OCI-LY1 (cell line): Measurements from ENCODE around the gene PRPSAP1.

Experiments
- H2AFZ ChIP-seq: fragments of 200-600 bp; sonication (generic), shearing (Covaris generic); 2 replicates; pipeline ENCODE4 v1.6.0; 2014; ENCODE audit warnings: antibody characterized with exemption, mild to moderate bottlenecking, low read length
- H3F3A ChIP-seq: fragments of 200-600 bp; sonication (generic), shearing (Covaris generic); 2 replicates; pipeline ENCODE4 v1.6.0; 2014; ENCODE audit warnings: mild to moderate bottlenecking, antibody characterized with exemption, low read length, moderate library complexity; ENCODE audit not compliant: insufficient read depth
- H3K27ac ChIP-seq: fragments of 200-600 bp; sonication (generic); 2 replicates; pipeline ENCODE4 v1.5.1; 2014; ENCODE audit warnings: low read length, mixed run types, mild to moderate bottlenecking, low read depth; ENCODE audit not compliant: poor library complexity, severe bottlenecking
- H3K27me3 ChIP-seq: fragments of 200-600 bp; sonication (generic); 2 replicates; pipeline ENCODE4 v1.6.0; 2014; ENCODE audit warnings: antibody characterized with exemption, mild to moderate bottlenecking, low read length, moderate library complexity; ENCODE audit not compliant: insufficient read depth
- H3K36me3 ChIP-seq: fragments of 200-600 bp; sonication (generic); 2 replicates; pipeline ENCODE4 v1.6.1; 2014; ENCODE audit warnings: mild to moderate bottlenecking, antibody characterized with exemption, low read length, moderate library complexity, mixed read lengths; ENCODE audit not compliant: insufficient read depth
- H3K4me1 ChIP-seq: fragments of 200-600 bp; sonication (generic); 2 replicates; pipeline ENCODE4 v1.5.1; 2014; ENCODE audit warnings: mild to moderate bottlenecking, low read length, moderate library complexity; ENCODE audit not compliant: insufficient read depth, severe bottlenecking
- H3K4me2 ChIP-seq: fragments of 200-600 bp; sonication (generic), shearing (Covaris generic); 2 replicates; pipeline ENCODE4 v1.6.1; 2014; ENCODE audit warnings: low read length
- H3K4me3 ChIP-seq: fragments of 200-600 bp; sonication (generic); 2 replicates; pipeline ENCODE4 v1.5.1; 2014; ENCODE audit warnings: low read length, low read depth, mild to moderate bottlenecking, mixed read lengths; ENCODE audit not compliant: poor library complexity, severe bottlenecking
- H3K79me2 ChIP-seq: fragments of 200-600 bp; shearing (Covaris generic); 2 replicates; pipeline ENCODE4 v1.6.1; 2016; ENCODE audit warnings: mixed run types, low read length, mixed read lengths; ENCODE audit not compliant: insufficient read depth
- H3K9ac ChIP-seq: fragments of 200-600 bp; sonication (generic), shearing (Covaris generic); 2 replicates; pipeline ENCODE4 v1.6.1; 2014; ENCODE audit warnings: mild to moderate bottlenecking, low read length, mixed read lengths
- H3K9me2 ChIP-seq: fragments of 200-600 bp; sonication (generic), shearing (Covaris generic); 2 replicates; pipeline ENCODE4 v1.6.1; 2014; ENCODE audit warnings: low read depth, mild to moderate bottlenecking, low read length, mixed read lengths
- H3K9me3 ChIP-seq: fragments of 200-600 bp; shearing (Covaris generic); 2 replicates; pipeline ENCODE4 v1.6.1; 2014; ENCODE audit warnings: low read length, mixed read lengths
- H4K20me1 ChIP-seq: fragments of 200-600 bp; sonication (generic), shearing (Covaris generic); 2 replicates; pipeline ENCODE4 v1.6.0; 2016; ENCODE audit warnings: mild to moderate bottlenecking, low read length; ENCODE audit not compliant: insufficient read depth
- CTCF ChIP-seq: fragments of 200-600 bp; sonication (generic), shearing (Covaris generic); IDR thresholded peaks from 2 replicates; pipeline ENCODE4 v1.5.1; 2017; ENCODE audit warnings: mild to moderate bottlenecking, antibody characterized with exemption, low read length, moderate library complexity, mixed read lengths
- EZH2 ChIP-seq: fragments of 200-600 bp; sonication (generic), shearing (Covaris generic); IDR thresholded peaks from 2 replicates; pipeline ENCODE4 v1.8.0; 2017; ENCODE audit warnings: borderline replicate concordance, mixed run types, mild to moderate bottlenecking, antibody characterized with exemption, low read length, moderate library complexity, mixed read lengths

The PRPSAP1 gene

DNA sequence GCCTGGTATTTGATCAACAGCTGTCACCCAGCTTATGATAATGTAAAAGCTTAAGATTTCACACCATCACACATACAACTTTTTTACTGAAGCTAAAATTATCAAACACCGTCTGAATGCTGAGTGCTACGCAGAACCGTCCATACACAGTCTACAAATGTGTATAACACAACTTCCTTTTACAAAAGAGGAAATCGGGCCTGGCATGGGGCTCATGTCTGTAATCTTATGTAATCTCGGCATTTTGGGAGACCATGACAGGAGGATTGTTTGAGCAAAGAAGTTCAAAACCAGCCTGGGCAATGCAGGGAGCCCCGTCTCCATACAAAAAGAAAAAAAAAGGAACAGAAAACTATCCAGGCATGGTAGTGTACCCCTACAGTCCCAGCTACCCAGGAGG, 26.0 kb downstream of the PRPSAP1 start:
- no peaks in the 10 kb centered on the region for H3K9me3 ChIP-seq
- H3K4me1 ChIP-seq, result no peaks in the 10 kb centered on the region
- no peaks in the 10 kb centered on the region for H4K20me1 ChIP-seq
- H3F3A ChIP-seq, result no peaks in the 10 kb centered on the region
- H3K9ac ChIP-seq, result no peak overlapping the region
- TF ChIP-seq CTCF (no peak), EZH2 (no peak)
- H3K36me3 ChIP-seq, result peaks cover 70% of the 10 kb centered on the region
- H2AFZ ChIP-seq, result no peak overlapping the region
- H3K79me2 ChIP-seq, result no peaks in the 10 kb centered on the region
- no peak overlapping the region for H3K4me2 ChIP-seq
- no peaks in the 10 kb centered on the region for H3K9me2 ChIP-seq
- no peak overlapping the region for H3K27ac ChIP-seq
- H3K27me3 ChIP-seq, result no peaks in the 10 kb centered on the region
- H3K4me3 ChIP-seq, result no peak overlapping the region

DNA sequence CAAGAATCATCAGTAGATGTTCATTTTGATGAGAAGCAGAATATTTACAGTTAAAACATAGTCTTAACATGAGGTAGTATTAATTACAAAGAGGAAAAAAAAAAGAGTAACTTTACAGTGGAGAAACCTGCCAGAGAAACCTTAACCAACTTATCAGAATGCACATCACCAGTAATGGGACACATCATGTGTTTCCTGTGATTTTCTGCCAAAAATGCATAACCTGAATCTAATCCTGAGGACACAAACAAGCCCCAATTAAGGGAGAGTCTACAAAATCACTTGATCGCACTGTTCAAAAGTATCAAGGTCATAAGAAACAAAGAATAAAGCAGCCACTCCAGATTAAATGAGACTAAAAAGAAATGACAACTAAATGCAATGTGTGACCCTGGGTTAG, 27.4 kb downstream of the PRPSAP1 start:
- Histone ChIP-seq H3K36me3 (peaks cover 74% of the 10 kb centered on the region), H3K9me3 (no peaks in the 10 kb centered on the region), H3K27ac (no peak overlapping the region), H3K9ac (no peak overlapping the region), H3K4me2 (no peak overlapping the region), H3K4me3 (no peak overlapping the region), H3K4me1 (no peaks in the 10 kb centered on the region), H3K79me2 (no peaks in the 10 kb centered on the region), H2AFZ (no peak overlapping the region), H3F3A (no peaks in the 10 kb centered on the region), H3K27me3 (no peaks in the 10 kb centered on the region), H4K20me1 (no peaks in the 10 kb centered on the region), H3K9me2 (no peaks in the 10 kb centered on the region)
- TF ChIP-seq EZH2 (no peak), CTCF (no peak)

- Histone ChIP-seq H3K36me3 (peaks cover 52% of the 10 kb centered on the region), H3K27ac (no peak overlapping the region), H3K4me3 (no peak overlapping the region), H4K20me1 (no peaks in the 10 kb centered on the region), H3K9me3 (no peaks in the 10 kb centered on the region), H3K4me1 (no peaks in the 10 kb centered on the region), H3K9me2 (no peaks in the 10 kb centered on the region), H3K27me3 (no peaks in the 10 kb centered on the region), H3K79me2 (no peaks in the 10 kb centered on the region), H3F3A (no peaks in the 10 kb centered on the region), H2AFZ (no peak overlapping the region), H3K4me2 (no peak overlapping the region), H3K9ac (no peak overlapping the region)
- TF ChIP-seq EZH2, result no peak
- TF ChIP-seq CTCF, result no peak
Observed at GRCh38 chr17:76318586-76318985, 35.1 kb downstream of the PRPSAP1 start.
